Left colon (tissue), 2 donors: Measurements from ENCODE around the gene IFNLR1. TPM values are rescaled to one million over a fixed set of nuclear protein-coding genes. Genes with fewer than 3 reads are reported as not detected.
"Not testable (repeated sequence)": the region's sequence is repeated elsewhere in the genome, so short reads cannot be mapped to it uniquely, and the experiment has no call there.

ENCODE experiments used
- ATAC-seq: fragments of 200-7000 bp; cut with Tn5 transposase; one replicate; pipeline ENCODE4 v1.9.1; 2020; ENCODE audit warnings: mild to moderate bottlenecking, moderate library complexity
- DNase-seq, 2 donors: peaks; one replicate each; pipeline ENCODE4 v3.0.0-alpha.2; 2020
- intact Hi-C, 2 donors: fragments of 100-400 bp; cut with DNase I in 1 of 2; cut with micrococcal nuclease in 1 of 2; formaldehyde crosslinking; loops; one replicate each; pipeline versions ENCODE4 v1.11.2 to v1.14.0; 2022; cut with DNase I, micrococcal nuclease
- total RNA-seq, 2 donors: library from RNA; stranded (reverse); fragmentation: NEBNext Ultra II Directional; extraction: Animal tissue kit (Norgen Biotek cat#: 25700); gene quantifications; one replicate each; pipeline ENCODE4 v1.2.1, GENCODE V29; 2021
- donor health status: DM: no; HTN: no; CAD: no.
- donor health status: DM: yes; HTN: yes; CAD: no.

IFNLR1 gene
- total RNA-seq, 2 donors from 2014 or later = 11.3 to 23.2 TPM

DNA sequence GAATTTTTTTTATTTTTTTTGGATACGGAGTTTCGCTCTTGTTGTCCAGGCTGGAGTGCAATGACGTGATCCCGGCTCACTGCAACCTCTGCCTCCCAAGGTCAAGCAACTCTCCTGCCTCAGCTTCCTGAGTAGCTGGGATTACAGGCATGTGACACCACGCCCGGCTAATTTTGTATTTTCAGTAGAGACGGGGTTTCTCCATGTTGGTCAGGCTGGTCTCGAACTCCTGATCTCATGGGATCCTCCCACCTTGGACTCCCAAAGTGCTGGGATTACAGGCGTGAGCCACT lies 20.3 kb upstream of the IFNLR1 start:
- not testable (repeated sequence) for DNase-seq, ATAC-seq
- intact Hi-C loops = loop anchor here in 1 of 2 donors (5.0 kb wide), 1 partner anchor 185 kb away; no protein-coding TSS in a partner anchor

DNA sequence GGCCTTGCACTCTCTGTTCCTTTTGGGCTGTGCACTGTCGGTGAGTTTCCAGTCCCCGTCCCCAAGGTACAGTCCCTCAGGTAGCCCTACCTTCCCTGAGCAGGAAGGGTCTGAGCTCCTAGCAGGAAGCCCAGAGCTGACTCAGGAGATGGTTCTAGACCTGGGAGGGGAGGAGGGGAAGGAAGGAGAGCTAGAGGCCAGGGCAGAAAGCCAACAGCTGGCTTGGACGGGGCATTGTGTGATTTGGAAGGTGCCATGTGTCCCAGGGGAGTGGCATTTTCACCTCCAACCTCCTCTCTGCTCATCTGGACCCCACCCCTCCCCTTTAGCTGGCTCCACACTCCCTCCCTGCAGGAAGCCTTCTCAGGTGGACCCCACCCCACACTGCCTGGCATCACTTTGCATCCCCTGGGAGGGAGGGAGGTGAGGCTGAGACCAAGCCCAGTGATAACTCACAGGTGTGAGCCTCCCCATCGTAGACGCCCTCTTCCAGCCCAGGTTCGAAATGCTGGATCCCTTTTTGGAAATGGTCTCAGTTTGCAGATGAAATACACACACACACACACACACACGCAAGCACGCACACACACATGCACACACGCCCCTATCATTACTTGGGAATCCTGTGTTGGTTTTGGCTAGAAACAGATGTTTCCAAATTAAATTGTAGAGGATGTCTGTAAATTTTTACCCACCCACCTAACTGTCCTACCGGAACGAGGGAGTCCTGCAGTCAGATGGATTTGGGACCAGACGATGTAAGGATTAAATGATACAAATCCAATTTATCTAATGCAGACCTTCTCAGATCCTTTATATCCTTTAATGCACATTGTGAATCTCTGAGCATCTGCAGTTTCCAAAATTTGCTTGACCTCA lies 19.7 kb upstream of the IFNLR1 start:
- ATAC-seq (peak; percentile 25), DNase-seq (peak in 1 of 2 donors; percentile 50)
- intact Hi-C loops = loop anchor here in 1 of 2 donors (5.0 kb wide), 1 partner anchor 186 kb away; no protein-coding TSS in a partner anchor

DNA sequence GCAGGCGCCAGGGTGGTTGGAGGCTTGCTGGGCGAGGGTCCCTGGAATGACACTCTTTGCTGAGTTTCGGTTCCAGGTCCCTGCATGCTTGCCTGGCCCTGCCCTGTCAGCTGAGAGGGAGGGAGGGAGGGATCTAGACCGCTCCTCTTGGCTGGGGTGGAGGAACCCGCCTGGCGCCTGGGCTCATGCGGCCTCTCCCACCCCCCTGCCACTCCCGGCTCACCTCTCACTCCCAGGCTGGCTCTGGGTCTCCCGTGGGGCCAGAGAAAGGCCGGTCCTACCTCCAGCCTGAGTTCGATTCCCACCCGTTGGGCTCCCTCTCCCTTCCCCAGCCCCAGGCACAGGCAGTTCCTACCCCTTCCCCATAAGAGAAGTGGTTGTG lies 19.0 kb upstream of the IFNLR1 start:
- peak; percentile 16 for ATAC-seq
- intact Hi-C loops = loop anchor here in 1 of 2 donors (5.0 kb wide), 1 partner anchor 186 kb away; no protein-coding TSS in a partner anchor
- DNase-seq = no peak

DNA sequence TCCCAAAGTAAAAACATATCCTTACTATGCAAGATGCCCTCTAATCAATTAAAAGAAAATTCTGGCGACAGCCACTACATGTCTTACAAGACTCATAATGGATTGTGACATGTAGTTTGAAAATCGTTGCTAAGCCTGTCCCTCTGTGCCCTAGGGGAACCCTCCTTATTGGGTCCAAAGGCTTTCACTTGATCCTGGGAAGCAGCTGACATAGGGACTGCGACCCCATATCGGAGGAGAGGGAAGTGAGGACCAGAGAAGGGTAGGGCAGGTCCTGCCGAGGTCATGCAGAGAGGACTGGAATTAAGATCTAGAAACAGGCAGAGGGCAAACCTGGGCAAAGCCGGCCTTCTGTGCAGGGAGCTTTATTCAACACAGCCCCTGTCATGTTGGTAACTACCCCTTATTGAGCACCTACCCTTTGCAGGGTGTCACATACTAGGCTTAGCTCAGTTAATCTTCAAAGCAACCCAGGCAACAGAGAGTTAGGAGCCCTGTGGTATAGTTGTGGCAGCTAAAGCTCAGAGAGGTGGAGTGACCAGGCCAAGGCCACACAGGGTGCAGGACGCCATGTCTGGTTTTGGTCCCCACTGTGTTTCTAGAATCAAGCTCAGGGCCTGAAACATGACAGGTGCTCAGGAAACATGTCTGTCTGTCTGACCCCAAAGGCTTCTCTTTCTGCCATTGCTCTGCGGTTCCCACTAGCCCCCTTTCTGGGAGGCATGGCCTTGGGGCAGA lies 18.4 kb upstream of the IFNLR1 start:
- no peak for ATAC-seq
- no peak for DNase-seq
- intact Hi-C loops = loop anchor here in 1 of 2 donors (5.0 kb wide), 1 partner anchor 187 kb away; no protein-coding TSS in a partner anchor

DNA sequence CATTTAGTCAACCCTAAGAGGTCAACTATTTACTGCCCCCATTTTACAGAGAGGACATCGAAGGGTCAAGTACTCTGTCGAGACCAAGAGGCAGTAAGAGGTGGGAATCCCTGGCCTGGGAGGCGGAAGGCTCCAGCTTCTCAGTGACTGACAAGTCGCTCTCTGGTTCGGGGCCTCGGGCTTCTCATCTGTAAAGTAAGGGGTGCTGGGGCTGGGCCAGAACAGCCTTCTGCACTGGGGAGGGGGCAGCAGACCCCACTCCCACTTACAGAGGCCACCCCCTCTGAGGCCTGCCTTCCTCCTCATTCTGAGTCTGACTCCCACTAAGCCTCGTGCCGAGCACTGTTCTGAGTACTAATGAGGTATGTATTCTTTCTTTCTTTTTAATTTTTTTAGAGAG lies 17.0 kb upstream of the IFNLR1 start:
- DNase-seq (no peak), ATAC-seq (no peak)
- intact Hi-C loops = no loop called here

DNA sequence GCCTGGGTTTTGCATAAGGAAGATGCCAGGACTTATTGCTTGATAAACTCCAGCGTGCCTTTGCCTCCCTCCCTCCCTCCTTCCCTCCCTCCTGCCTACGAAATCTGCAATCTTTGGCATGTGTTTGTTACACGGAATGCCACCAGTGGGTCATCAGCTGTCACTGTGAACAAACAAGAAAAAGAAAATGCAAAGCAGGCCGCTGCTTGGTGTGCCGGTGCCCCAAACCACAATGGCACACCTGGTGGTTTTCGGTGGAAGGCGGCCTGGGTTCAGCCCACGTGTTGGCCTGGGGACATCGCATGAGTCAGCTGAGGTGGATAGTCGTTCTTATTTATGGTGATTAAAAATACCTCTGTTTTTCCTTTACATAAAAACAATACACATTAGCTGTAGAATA lies 16.3 kb upstream of the IFNLR1 start:
- intact Hi-C loops = no loop called here
- DNase-seq = peak; percentile 36 to 59
- no peak for ATAC-seq

DNA sequence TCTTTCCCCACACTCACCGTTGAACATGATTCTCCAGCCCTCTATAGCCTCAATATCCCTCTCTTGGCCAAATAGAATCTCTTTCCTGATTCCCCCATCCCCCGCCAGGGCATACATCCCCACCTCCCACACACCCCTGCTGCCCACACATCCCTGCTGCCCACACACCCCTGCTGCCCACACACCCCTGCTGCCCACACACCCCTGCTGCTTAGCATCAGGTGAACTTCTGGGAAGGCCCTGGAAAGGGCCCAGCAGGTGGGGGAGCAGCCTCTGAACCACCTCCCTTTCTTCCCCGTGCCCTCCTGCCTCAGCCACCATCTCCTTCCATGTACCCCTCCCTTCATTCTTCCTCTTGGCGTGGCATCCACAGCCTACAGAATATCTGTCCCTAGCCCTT lies 15.9 kb upstream of the IFNLR1 start:
- no peak for ATAC-seq
- intact Hi-C loops = no loop called here

DNA sequence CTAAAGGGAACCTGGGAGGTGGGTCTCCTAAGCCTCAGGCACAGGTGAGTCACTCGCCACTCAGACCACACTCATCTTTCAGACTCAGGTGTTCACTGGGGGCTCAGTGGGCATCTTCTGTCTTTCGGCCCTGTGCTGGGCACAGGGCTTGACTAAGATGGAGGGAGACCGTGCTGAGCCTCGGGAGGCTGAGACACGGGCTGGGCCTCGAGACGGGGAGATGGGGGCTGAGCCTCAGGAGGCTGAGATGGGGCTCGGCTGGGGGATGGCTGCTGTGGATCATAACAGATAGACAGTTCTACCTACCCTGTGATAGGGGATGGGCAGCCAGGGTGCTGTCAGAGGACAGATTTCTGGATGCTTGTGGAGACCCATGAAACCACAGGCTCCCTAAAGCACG lies 15.5 kb upstream of the IFNLR1 start:
- ATAC-seq (no peak), DNase-seq (no peak)
- intact Hi-C loops = no loop called here

More for the DNA sequence above, 15.9 kb upstream of the IFNLR1 start:
- DNase-seq = no peak

DNA sequence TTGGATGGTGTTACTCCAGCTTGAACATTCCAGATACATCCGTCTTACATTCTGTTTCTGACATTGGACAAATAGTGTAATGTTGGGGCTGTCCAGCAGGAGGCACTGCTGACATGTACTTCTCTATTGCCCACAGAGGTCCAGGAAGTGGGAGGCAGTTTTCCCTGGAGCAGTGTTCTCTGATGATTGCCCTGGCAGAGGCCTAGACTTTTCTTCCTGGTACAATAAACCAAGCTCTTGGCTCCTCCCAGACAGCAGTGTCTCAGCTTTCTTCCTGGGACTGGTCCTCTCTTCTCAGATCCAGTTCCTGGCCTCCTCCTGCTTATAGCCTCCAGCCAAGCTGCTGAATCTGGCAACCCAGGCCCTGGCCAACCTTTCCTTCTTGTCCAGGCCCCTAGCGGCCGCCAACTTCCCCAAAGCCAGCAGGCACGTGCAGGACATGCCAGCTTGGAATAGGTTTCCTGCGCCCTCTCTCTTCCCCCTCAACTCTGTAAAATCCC lies 14.9 kb upstream of the IFNLR1 start:
- ATAC-seq = peak; percentile 88
- intact Hi-C loops = no loop called here
- peak; percentile 92 to 93 for DNase-seq

DNA sequence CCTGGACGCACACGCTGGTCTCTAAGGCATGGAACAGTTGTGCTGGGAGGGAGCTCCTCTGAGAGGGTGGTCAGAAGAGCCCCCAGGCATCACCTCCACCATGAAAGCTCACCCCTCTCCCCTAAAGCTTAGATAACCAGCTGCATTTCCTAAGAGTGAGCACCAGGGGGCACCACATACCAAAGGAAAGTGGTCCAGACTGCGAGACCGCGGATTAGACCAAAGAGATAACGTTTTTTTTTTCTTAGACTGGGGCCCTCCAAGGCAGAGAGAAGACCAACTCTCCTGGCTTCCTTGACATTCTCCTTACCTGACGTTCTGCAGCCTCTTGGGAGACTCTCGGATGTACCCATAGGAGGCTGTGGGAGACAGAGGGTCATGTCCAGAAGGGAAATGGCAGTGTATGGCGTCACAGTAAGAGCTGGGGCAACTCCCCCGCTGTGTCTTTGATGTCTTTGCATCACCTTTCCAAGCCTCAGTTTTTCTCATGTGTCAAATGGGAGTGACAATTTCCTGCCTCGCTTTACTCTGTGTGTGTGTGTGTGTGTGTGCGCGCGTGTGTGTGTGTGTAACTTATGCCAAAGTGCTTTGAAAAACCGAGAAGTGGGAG lies 12.3 kb upstream of the IFNLR1 start:
- intact Hi-C loops = loop anchor here in 1 of 2 donors (2.0 to 10.0 kb wide), 2 partner anchors 193 to 435 kb away; no protein-coding TSS in a partner anchor
- ATAC-seq (no peak), DNase-seq (peak in 1 of 2 donors; percentile 55)

DNA sequence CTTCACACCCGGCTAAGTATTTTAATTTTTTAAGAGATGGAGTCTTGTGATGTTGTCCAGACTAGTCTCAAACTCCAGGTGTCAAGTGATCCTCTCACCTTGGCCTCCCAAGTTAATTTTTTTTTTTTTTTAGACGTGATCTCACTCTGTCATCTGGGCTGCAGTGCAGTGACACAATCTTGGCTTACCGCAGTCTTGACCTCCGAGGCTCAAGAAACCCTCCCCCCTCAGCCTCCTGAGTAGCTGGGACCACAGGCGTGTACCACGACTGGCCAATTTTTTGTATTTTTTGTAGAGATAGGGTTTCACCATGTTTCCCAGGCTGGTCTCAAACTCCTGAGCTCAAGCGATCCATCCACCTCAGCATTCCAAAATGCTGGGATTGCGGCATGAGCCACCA lies 11.7 kb upstream of the IFNLR1 start:
- ATAC-seq (no peak), DNase-seq (no peak)
- intact Hi-C loops = loop anchor here in 1 of 2 donors (2.0 to 10.0 kb wide), 2 partner anchors 194 to 436 kb away; no protein-coding TSS in a partner anchor

DNA sequence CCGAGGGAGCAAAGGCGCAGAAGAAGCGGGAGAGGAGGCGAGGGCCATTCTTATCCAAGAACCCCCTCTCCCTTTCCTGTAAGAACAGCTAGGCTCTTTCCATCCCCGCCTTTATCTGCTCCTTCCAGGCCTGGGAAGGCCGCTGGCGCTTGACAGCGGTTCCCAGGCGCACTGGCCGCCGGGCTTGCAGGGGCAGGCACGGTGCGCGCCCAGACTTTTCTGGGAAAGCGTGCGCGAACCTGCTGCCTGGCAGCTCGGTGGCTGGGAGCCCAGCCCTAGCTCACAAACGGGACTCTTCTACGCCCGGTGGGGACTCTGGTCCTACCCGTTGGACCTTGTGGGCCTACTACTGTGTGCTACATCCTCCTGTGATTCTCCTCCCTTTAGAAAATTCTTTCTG lies 8.8 kb upstream of the IFNLR1 start:
- DNase-seq (no peak), ATAC-seq (no peak)
- intact Hi-C loops = loop anchor here in 1 of 2 donors (10.0 kb wide), 1 partner anchor 439 kb away; no protein-coding TSS in a partner anchor

DNA sequence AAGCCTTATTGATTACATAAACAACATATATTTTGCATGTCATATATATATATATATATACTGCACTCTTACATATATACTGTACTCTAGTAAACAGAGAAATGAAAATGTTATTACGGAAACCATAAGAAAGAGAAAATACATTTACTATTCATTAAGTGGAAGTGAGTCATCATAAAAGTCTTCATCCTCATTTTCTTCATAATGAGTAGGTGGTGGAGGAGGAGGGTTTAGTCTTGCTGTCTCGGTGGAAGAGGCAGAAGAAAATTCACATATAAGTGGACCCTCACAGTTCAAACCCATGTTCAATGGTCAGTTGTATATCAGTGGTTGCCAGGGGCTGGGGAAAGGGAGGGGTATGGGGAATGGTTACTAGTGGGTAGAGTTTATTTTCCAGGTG lies 8.0 kb upstream of the IFNLR1 start:
- intact Hi-C loops = loop anchor here in 1 of 2 donors (10.0 kb wide), 1 partner anchor 440 kb away; no protein-coding TSS in a partner anchor
- no peak for ATAC-seq
- no peak for DNase-seq

DNA sequence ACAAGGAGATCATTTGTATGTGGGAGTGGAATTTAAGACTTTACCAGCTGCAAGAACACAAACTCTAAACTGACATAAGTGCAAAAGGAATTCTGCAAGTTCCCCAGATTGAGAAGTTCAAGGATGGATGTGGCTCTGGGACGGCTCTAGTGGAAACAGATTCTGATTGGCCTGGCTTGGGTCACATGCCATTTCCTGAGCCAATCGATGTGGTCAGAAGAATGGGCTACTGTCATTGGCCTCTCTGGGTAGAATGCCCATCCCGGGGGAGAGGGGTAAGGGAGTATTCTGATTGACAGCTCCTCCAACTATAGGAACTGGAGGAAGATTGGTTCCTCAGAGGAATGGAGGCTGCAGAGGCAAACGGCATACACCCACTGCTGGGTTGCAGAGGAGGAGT lies 6.0 kb upstream of the IFNLR1 start:
- DNase-seq (no peak), ATAC-seq (no peak)
- intact Hi-C loops = loop anchor here in 1 of 2 donors (10.0 kb wide), 1 partner anchor 442 kb away; no protein-coding TSS in a partner anchor

DNA sequence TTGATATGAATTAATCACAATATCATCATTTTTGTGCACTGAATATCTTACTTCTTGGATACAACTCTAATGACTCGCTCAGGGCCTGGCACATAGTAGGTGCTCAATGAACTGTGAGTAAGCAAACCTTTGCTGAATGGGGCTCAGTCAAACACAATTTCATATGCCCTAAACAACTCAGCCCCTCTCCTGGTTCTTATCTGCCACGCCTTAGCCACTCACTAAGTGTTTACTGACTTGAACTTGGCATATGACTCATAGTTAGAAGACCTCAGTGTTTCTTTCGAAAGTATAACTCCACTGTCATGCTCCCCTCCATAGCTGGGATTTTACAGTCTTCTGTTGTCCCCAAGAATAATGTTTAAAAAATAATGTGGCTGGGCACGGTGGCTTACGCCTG lies 4.8 kb upstream of the IFNLR1 start:
- intact Hi-C loops = loop anchor here in 1 of 2 donors (10.0 kb wide), 1 partner anchor 443 kb away; no protein-coding TSS in a partner anchor

DNA sequence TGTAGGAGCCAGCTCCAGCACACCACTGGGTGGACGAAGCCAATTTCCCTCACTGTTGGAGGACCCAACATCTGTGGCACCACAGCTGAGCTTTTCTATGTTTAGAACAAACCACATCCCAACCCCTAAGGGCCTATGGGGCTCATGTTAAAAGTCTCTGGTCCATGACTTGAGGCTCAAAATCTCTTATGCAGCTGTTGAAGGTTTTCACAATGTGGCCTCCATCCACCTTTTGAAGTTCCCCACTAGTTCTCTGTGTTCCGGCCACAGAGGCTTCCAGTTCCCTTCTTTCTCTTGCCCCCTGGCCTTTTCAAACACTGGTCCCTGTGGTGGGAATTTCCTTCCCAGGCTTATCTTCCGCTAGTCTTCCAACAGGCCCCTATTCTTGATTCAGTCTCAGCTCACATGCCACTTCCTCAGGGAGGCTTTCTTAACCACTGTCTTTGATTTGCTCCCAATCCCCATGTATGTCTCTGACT lies 3.9 kb upstream of the IFNLR1 start:
- DNase-seq = no peak
- intact Hi-C loops = loop anchor here in 1 of 2 donors (10.0 kb wide), 1 partner anchor 444 kb away; no protein-coding TSS in a partner anchor
- ATAC-seq = no peak

More for the DNA sequence above, 4.8 kb upstream of the IFNLR1 start:
- no peak for DNase-seq
- ATAC-seq = peak; percentile 47

DNA sequence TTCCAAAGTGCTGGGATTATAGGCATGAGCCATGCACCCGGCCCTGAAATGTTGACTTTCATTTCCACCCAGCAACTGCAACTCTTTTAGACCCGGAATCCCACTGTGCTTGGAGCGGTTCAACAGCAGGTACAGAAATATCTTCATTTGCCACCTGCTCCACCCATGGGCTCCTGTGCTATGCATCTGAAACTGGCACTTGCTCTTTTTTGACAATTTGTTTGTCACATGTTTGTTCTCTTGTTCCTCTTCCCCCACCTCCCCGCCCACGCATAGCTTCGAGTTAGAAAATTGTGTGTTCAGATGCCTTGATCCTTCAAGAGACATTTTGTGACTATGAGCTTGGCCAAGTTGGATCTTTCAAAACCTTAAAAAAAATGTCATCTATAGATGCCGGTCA lies 2.4 kb upstream of the IFNLR1 start:
- DNase-seq (peak in 1 of 2 donors; percentile 37), ATAC-seq (no peak)
- intact Hi-C loops = no loop called here

DNA sequence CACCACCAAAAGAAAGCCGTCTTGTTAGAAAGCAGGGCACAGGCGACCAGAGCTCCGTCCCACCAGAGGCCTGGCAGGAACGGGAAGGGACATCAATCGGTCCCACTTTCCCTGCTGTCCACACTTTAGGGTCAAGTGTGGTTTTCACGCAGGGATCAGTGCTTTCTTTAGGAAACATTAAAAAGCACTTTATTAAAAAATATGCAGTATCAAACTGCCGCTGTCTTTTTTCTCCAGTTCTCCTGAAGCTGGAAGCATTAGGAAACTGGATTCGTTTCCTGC lies 437 bp downstream of the IFNLR1 start:
- ATAC-seq (peak; percentile 12), DNase-seq (no peak)
- intact Hi-C loops = no loop called here
